HCT116 (cell line): ENCODE data around the gene DUSP3. TPM values are rescaled to one million over a fixed set of nuclear protein-coding genes. Genes with fewer than 3 reads are reported as not detected.

Experiments used
- ATAC-seq: fragments of 200-7000 bp; cut with Tn5 transposase; 2 replicates; pipeline ENCODE4 v1.9.1; 2020; ENCODE audit warnings: mild to moderate bottlenecking, moderate library complexity
- BruUV-seq: library from RNA; stranded (reverse); fragments of 400-500 nt; replicated peaks from 2 replicates; lab custom pipeline; 2021; lab: Mats Ljungman, UMichigan
- CTCF ChIA-PET: fragments of 300-600 bp; sonication (Branson Sonifier 250); formaldehyde crosslinking; loops from one replicate; lab custom pipeline; 2021; ENCODE audit warnings: antibody characterized with exemption; lab: Charles Lee
- POLR2A ChIA-PET: fragments of 300-600, 350-600 bp; sonication (Branson Sonifier 250); formaldehyde crosslinking; loops from one replicate; lab custom pipeline; 2021; ENCODE audit warnings: antibody characterized with exemption; lab: Charles Lee
- RAD21 ChIA-PET, 2 experiments: fragments of 300-600 bp; sonication (Branson Sonifier 250); formaldehyde crosslinking; loops; one replicate each; lab custom pipeline; 2023; ENCODE audit warnings: low total read pairs in 2 of 2; ENCODE audit not compliant: uncharacterized antibody in 2 of 2, unreplicated experiment in 2 of 2, low non-redundant PET in 1 of 2; lab: Charles Lee
- DNase-seq: peaks from one replicate; pipeline ENCODE4 v3.0.0-alpha.2; 2010; ENCODE audit warnings: low read depth, low spot score
- H2AFZ ChIP-seq: fragments of 200-600 bp; shearing (Covaris generic), sonication (generic); 2 replicates; pipeline ENCODE4 v1.6.1; 2017; ENCODE audit warnings: low read depth, mixed run types, mixed read lengths, antibody characterized with exemption, low read length; ENCODE audit not compliant: poor library complexity, severe bottlenecking
- H3K27ac ChIP-seq: 2 replicates; pipeline ENCODE4 v1.5.1; 2012; ENCODE audit warnings: low read depth, low read length
- H3K27me3 ChIP-seq: fragments of 200-600 bp; sonication (generic); 2 replicates; pipeline ENCODE4 v1.6.1; 2016; ENCODE audit warnings: mixed run types, low read length, mixed read lengths; ENCODE audit not compliant: insufficient read depth
- H3K36me3 ChIP-seq, 2 experiments: fragments of 200-500 bp in 1 of 2; fragments of 200-600 bp in 1 of 2; sonication (Bioruptor generic) in 1 of 2; sonication (generic) in 1 of 2; 2 replicates each; pipeline versions ENCODE4 v1.5.1 to v1.6.1; 2014 to 2016; ENCODE audit warnings: low read length in 2 of 2, inconsistent platforms in 1 of 2, mixed read lengths in 1 of 2, mixed run types in 1 of 2; ENCODE audit not compliant: insufficient read depth in 2 of 2, control insufficient read depth in 1 of 2
- H3K4me1 ChIP-seq, 2 experiments: fragments of 200-600 bp in 1 of 2; sonication (generic) in 1 of 2; 2 replicates each; pipeline versions ENCODE4 v1.5.1 to v1.6.1; 2012 to 2017; ENCODE audit warnings: low read length in 2 of 2, inconsistent platforms in 1 of 2, mild to moderate bottlenecking in 1 of 2, mixed read lengths in 1 of 2, mixed run types in 1 of 2, moderate library complexity in 1 of 2; ENCODE audit not compliant: insufficient read depth in 2 of 2, control insufficient read depth in 1 of 2
- H3K4me2 ChIP-seq: fragments of 200-600 bp; sonication (generic); 2 replicates; pipeline ENCODE4 v1.6.1; 2017; ENCODE audit warnings: mixed run types, low read length, mixed read lengths
- H3K4me3 ChIP-seq, 2 experiments: fragments of 200-600 bp in 1 of 2; sonication (generic) in 1 of 2; replicated peaks in 1 of 2; 2 replicates each; pipeline ENCODE4 v1.5.1; 2011 to 2016; ENCODE audit warnings: low read length in 2 of 2, control low read depth in 1 of 2, low read depth in 1 of 2, mild to moderate bottlenecking in 1 of 2, mixed read lengths in 1 of 2, mixed run types in 1 of 2
- H3K79me2 ChIP-seq: fragments of 200-600 bp; sonication (generic); 2 replicates; pipeline ENCODE4 v1.6.1; 2017; ENCODE audit warnings: mild to moderate bottlenecking, mixed run types, low read length, moderate library complexity, mixed read lengths; ENCODE audit not compliant: insufficient read depth
- H3K9ac ChIP-seq: fragments of 200-600 bp; sonication (generic); 2 replicates; pipeline ENCODE4 v1.6.1; 2016; ENCODE audit warnings: low read length, mixed read lengths
- H3K9me2 ChIP-seq: fragments of 200-600 bp; sonication (generic), shearing (Covaris generic); 2 replicates; pipeline ENCODE4 v1.6.1; 2017; ENCODE audit warnings: mixed run types, mild to moderate bottlenecking, moderate library complexity; ENCODE audit not compliant: insufficient read depth
- H3K9me3 ChIP-seq, 2 experiments: fragments of 200-500 bp in 1 of 2; fragments of 200-600 bp in 1 of 2; sonication (Bioruptor generic) in 1 of 2; sonication (generic) in 1 of 2; 2 replicates each; pipeline ENCODE4 v1.6.1; 2014 to 2017; ENCODE audit warnings: low read length in 2 of 2, mixed read lengths in 2 of 2, inconsistent platforms in 1 of 2, low read depth in 1 of 2, mild to moderate bottlenecking in 1 of 2, mixed run types in 1 of 2, moderate library complexity in 1 of 2; ENCODE audit not compliant: control insufficient read depth in 1 of 2, insufficient read depth in 1 of 2
- H4K20me1 ChIP-seq: fragments of 200-600 bp; sonication (generic), shearing (Covaris generic); 2 replicates; pipeline ENCODE4 v1.6.1; 2017; ENCODE audit warnings: mixed run types, mild to moderate bottlenecking, moderate library complexity; ENCODE audit not compliant: insufficient read depth
- ATF3 ChIP-seq: IDR thresholded peaks from 2 replicates; pipeline ENCODE4 v1.6.1; 2012
- CBX3 ChIP-seq: IDR thresholded peaks from 2 replicates; pipeline ENCODE4 v1.6.1; 2012; ENCODE audit warnings: low read depth
- CEBPB ChIP-seq: IDR thresholded peaks from 2 replicates; pipeline ENCODE4 v1.6.1; 2012; ENCODE audit warnings: low read depth
- EGR1 ChIP-seq: IDR thresholded peaks from 2 replicates; pipeline ENCODE4 v1.6.1; 2012; ENCODE audit warnings: low read depth
- EZH2 ChIP-seq: fragments of 200-600 bp; sonication (generic); IDR thresholded peaks from 2 replicates; pipeline ENCODE4 v1.6.1; 2017; ENCODE audit warnings: antibody characterized with exemption, mixed run types
- EZH2phosphoT487 ChIP-seq: fragments of 200-600 bp; IDR thresholded peaks from 2 replicates; pipeline ENCODE4 v1.6.1; 2018; ENCODE audit warnings: antibody characterized with exemption, borderline replicate concordance
- FOSL1 ChIP-seq: IDR thresholded peaks from 2 replicates; pipeline ENCODE4 v1.6.1; 2012; ENCODE audit warnings: low read depth
- JUND ChIP-seq: IDR thresholded peaks from 2 replicates; pipeline ENCODE4 v1.6.1; 2012
- MAX ChIP-seq: IDR thresholded peaks from 2 replicates; pipeline ENCODE4 v1.6.1; 2012
- POLR2AphosphoS5 ChIP-seq: IDR thresholded peaks from 2 replicates; pipeline ENCODE4 v1.6.1; 2011; ENCODE audit warnings: mild to moderate bottlenecking, low read depth, low read length, moderate library complexity
- RAD21 ChIP-seq: IDR thresholded peaks from 2 replicates; pipeline ENCODE4 v1.6.1; 2012; ENCODE audit warnings: low read depth, mild to moderate bottlenecking
- REST ChIP-seq: IDR thresholded peaks from 2 replicates; pipeline ENCODE4 v1.6.1; 2012; ENCODE audit warnings: low read depth
- SIN3A ChIP-seq: IDR thresholded peaks from 2 replicates; pipeline ENCODE4 v1.6.1; 2012; ENCODE audit warnings: low read depth
- SP1 ChIP-seq: IDR thresholded peaks from 2 replicates; pipeline ENCODE4 v1.6.1; 2012; ENCODE audit warnings: low read depth
- TCF7L2 ChIP-seq: IDR thresholded peaks from 2 replicates; pipeline ENCODE4 v1.7.0; 2011; ENCODE audit warnings: borderline replicate concordance, inconsistent platforms; ENCODE audit not compliant: insufficient read depth, insufficient read length; ENCODE audit errors: extremely low read depth
- YY1 ChIP-seq: IDR thresholded peaks from 2 replicates; pipeline ENCODE4 v1.6.1; 2011; ENCODE audit warnings: low read length, low read depth, moderate library complexity, mild to moderate bottlenecking; ENCODE audit not compliant: insufficient replicate concordance; ENCODE audit errors: extremely low read depth
- ZFX ChIP-seq: fragments of 450-650 bp; IDR thresholded peaks from 2 replicates; pipeline ENCODE4 v1.6.1; 2017
- intact Hi-C: fragments of 100-400 bp; cut with micrococcal nuclease; formaldehyde crosslinking; loops from 2 replicates; pipeline ENCODE4 v1.10.0; 2022
- total RNA-seq: library from RNA; stranded (reverse); gene quantifications from one replicate; pipeline ENCODE4 v1.2.1, GENCODE V29; 2021; ENCODE audit not compliant: unreplicated experiment
- TF ChIP-seq, protein P1 (sequence below), 3 experiments: fragments of 200-600 bp in 1 of 3; sonication (generic) in 1 of 3; IDR thresholded peaks in 2 of 3; conservative IDR thresholded peaks in 1 of 3; 2 replicates each; pipeline ENCODE4 v1.5.1; 2012 to 2017; ENCODE audit warnings: low read depth in 2 of 3, low read length in 2 of 3, antibody characterized with exemption in 1 of 3, borderline replicate concordance in 1 of 3, control low read depth in 1 of 3, mild to moderate bottlenecking in 1 of 3, mixed read lengths in 1 of 3, mixed run types in 1 of 3, moderate library complexity in 1 of 3; ENCODE audit not compliant: insufficient read depth in 1 of 3

The DUSP3 gene
- total RNA-seq, 1 experiment from 2014 or later, result 29.6 TPM

DNA sequence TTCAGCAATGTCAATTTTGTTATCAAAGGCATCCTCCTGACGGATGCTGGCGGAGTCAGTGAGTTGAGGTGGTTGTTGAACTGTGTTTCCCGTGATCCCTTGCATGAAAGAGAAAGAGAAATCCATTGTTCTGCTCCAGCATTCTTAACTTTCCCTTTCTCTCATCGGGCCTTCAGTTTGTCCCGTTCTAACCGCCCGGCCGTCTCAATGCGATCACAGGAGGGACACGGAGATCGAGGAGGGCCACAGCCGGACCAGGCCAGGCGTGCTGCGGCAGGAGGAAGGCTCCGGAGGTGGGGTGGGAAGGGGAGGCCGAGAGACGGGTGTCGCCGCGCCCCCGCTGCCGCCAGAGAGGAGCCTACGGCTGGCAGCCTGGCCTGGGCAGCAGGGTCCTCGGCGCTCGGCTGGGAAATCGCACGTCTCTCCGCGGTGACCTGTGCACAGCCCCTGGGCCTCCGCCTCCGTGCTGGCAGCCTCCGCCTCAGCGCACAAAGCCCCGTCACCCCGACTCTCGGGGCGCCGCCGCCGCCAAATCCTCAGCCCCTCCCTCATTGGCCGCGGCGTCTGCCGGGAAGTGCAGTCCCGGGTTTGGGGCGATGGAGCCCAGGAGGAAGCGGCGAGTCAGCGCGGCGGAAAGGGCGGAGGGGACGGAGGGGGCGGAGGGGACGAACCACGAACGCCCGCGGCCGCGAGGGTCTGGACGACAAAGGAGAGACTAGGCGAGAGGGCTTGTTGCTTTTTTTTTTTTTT is 58.3 kb downstream of the DUSP3 start:
- H3K9ac ChIP-seq, result no peak overlapping the region
- RAD21 ChIA-PET, result no interaction called here
- DNase-seq (no peak), ATAC-seq (no peak)
- CTCF ChIA-PET, result no interaction called here
- H3K4me1 ChIP-seq, result peaks cover 0 to 34% of the 10 kb centered on the region in 2 experiments; a peak in 2 of 4 replicates
- BruUV-seq, result no TSS peak
- no peaks in the 10 kb centered on the region for H3K36me3 ChIP-seq
- H3K4me2 ChIP-seq, result no peak overlapping the region
- H3K9me3 ChIP-seq, result no peaks in the 10 kb centered on the region
- POLR2A ChIA-PET, result no interaction called here
- no peak overlapping the region for H3K27ac ChIP-seq
- no peak overlapping the region for H3K4me3 ChIP-seq
- no peaks in the 10 kb centered on the region for H4K20me1 ChIP-seq
- no peak for TF ChIP-seq ATF3
- no peak for TF ChIP-seq POLR2AphosphoS5
- TF ChIP-seq YY1, result no peak
- TF ChIP-seq CEBPB, result no peak
- no peak for TF ChIP-seq FOSL1
- no peak for TF ChIP-seq EGR1
- TF ChIP-seq EZH2, result no peak
- TF ChIP-seq SIN3A, result no peak
- TF ChIP-seq CBX3, result no peak
- TF ChIP-seq MAX, result no peak
- no peak for TF ChIP-seq TCF7L2
- TF ChIP-seq, protein P1, sequence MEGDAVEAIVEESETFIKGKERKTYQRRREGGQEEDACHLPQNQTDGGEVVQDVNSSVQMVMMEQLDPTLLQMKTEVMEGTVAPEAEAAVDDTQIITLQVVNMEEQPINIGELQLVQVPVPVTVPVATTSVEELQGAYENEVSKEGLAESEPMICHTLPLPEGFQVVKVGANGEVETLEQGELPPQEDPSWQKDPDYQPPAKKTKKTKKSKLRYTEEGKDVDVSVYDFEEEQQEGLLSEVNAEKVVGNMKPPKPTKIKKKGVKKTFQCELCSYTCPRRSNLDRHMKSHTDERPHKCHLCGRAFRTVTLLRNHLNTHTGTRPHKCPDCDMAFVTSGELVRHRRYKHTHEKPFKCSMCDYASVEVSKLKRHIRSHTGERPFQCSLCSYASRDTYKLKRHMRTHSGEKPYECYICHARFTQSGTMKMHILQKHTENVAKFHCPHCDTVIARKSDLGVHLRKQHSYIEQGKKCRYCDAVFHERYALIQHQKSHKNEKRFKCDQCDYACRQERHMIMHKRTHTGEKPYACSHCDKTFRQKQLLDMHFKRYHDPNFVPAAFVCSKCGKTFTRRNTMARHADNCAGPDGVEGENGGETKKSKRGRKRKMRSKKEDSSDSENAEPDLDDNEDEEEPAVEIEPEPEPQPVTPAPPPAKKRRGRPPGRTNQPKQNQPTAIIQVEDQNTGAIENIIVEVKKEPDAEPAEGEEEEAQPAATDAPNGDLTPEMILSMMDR (IDR thresholded peaks at IDR 0.05 in 2 of 3, conservative IDR thresholded peaks at IDR 0.05 in 1 of 3; ENCODE audit: borderline replicate concordance in 1 of 3, insufficient read depth in 1 of 3, low read depth in 2 of 3, low read length in 2 of 3), result no peak
- no peak for TF ChIP-seq REST
- TF ChIP-seq RAD21, result no peak
- no peak for TF ChIP-seq EZH2phosphoT487
- no peak for TF ChIP-seq SP1
- TF ChIP-seq JUND, result no peak
- no peak for TF ChIP-seq ZFX
- intact Hi-C loops, result no loop called here
- H3K79me2 ChIP-seq, result no peaks in the 10 kb centered on the region
- H2AFZ ChIP-seq, result no peak overlapping the region
- H3K9me2 ChIP-seq, result no peaks in the 10 kb centered on the region
- H3K27me3 ChIP-seq, result no peaks in the 10 kb centered on the region
